ENCODE measurements around the gene ARID1B.

- TF ChIP-seq CTCF (IDR thresholded peaks at IDR 0.05): no peak
- TF ChIP-seq POLR2A (IDR thresholded peaks at IDR 0.05): no peak
Measured at GRCh38 chr6:157083343-157083742, 306.2 kb downstream of the ARID1B start.
